Cardiac septum (tissue), 1 donor: ENCODE data around the gene FOXF2. TPM values are rescaled to one million over a fixed set of nuclear protein-coding genes. Genes with fewer than 3 reads are reported as not detected.

Experiments used
- DNase-seq: peaks from one replicate; pipeline ENCODE4 v3.0.0-alpha.2; 2020; ENCODE audit warnings: low spot score
- intact Hi-C: fragments of 100-400 bp; cut with DNase I; formaldehyde crosslinking; loops from one replicate; pipeline ENCODE4 v1.14.0; 2022
- microRNA-seq: library from miRNA; unstranded; fragments of <30 nt; microRNA quantifications from one replicate; pipeline ENCODE4 v1.2.0, GENCODE V29; 2020
- total RNA-seq: library from RNA; stranded (reverse); fragmentation: NEBNext Ultra II Directional; extraction: Animal tissue kit (Norgen Biotek cat#: 25700); gene quantifications from one replicate; pipeline ENCODE4 v1.2.1, GENCODE V29; 2021
- donor health status: DM: no; HTN: no; CAD: no.

The FOXF2 gene
- total RNA-seq, 1 donor from 2014 or later = 0.43 TPM

DNA sequence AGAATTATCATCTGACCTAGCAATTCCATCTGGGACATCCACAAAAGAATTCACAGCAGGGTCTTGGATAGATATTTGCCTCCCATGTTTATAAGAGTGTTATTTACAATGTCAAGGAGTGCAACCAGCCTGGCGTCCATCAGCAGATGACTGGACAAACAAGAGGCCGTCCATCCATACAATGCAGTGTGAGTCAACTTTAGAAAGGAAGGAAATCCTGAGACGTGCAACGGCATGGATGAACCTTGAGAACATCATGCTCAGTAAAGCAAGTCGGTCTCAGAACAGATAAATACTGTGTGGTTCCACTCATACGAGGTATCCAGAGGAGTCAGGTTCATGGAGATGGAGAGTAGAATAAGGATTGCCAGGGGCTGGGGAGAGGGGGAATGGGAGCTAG lies 46.4 kb downstream of the FOXF2 start:
- DNase-seq = no peak
- intact Hi-C loops = no loop called here

DNA sequence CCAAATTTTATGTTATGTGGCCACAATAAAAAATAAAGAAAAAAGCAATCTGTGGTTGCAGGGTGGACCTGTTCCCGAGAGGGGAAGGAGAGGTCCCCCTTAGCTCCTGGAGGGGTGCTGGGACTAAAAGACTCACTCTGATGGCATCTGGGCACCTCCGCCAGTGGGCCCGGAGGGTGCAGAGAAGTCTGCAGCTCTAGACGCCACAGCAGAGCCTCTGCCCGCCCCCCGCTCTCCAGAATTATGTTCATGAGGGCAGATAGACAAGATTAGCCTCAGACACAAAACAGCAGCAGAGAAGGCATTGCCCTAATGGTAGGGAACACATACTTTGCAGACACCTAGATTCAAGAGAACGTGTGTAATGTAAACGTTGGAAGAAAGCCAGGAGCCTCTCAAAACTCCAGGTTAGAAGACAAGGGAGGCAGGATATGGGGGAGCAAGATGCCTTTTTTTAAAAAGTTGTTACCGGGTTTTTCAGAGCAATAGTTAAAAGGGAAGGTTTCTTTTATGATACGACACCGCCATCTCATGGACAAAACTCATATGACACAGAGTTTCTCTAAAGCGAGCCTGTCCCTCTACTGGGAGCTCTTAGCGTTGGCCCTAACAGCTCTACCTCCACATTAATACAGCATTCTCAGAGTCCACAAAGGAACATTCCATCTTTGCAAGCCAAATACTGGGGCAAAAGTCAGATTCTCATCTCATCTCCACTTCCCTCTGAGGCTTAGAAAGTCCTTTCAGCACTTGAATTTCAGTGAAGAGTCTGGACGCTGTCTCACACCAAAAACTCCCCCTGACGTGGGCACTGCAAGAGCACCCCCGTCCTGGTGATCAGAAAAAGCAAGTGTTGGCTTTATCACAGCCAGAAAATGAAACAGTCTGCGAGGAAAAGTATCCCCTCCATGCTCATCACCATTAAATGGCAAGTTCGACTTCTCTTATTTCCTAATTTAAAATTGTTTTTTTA lies 47.2 kb downstream of the FOXF2 start:
- DNase-seq = no peak
- intact Hi-C loops = no loop called here

GRCh38 chr6:1437553-1438406 lies 48.4 kb downstream of the FOXF2 start:
- intact Hi-C loops = no loop called here
- no peak for DNase-seq

- no peak for DNase-seq
- intact Hi-C loops = no loop called here
Observed at GRCh38 chr6:1438471-1438881, 49.1 kb downstream of the FOXF2 start.

DNA sequence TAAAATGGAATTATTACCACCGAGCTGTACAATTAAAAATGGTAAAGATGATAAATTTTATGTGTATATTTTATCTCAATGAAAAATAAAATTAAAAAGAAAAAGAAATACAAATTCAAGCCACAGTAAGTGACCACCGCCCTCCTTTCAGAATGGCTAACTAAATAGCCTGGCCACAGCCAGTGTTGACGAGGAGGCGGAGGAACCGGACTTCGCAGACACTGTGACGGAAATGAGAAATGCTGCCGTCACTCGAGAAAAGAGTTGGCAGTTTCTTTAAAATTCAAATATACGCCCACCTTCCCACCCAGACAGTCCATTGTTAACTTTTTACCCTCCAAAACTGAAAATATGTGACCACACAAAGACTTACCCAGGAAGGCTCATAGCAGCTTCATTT lies 50.0 kb downstream of the FOXF2 start:
- intact Hi-C loops = no loop called here
- no peak for DNase-seq

GRCh38 chr6:1442929-1443328 lies 53.6 kb downstream of the FOXF2 start:
- intact Hi-C loops = no loop called here
- DNase-seq = no peak

Small RNA genes within 50 kb of the gene (microRNA-seq; reads per million reads assigned to microRNA genes)
- not detected for gene MIR6720

Other genes with a start within 250 kb of the FOXF2 start
- not detected for gene FOXQ1, start 77.5 kb upstream of the FOXF2 start, total RNA-seq
- gene FOXC1, start 220.3 kb downstream of the FOXF2 start, total RNA-seq = 6.4 TPM